Lower leg skin (tissue), 4 donors: Measurements from ENCODE around the gene RNF217. TPM values are rescaled to one million over a fixed set of nuclear protein-coding genes. Genes with fewer than 3 reads are reported as not detected.

ENCODE experiments used
- DNase-seq, 2 donors: peaks; one replicate each; pipeline ENCODE4 v3.0.0-alpha.2; 2019; ENCODE audit warnings: low spot score in 2 of 2
- H3K4me3 ChIP-seq: fragments of 200-600 bp; sonication (generic); 2 replicates; pipeline ENCODE4 v1.5.1; 2017; ENCODE audit warnings: mild to moderate bottlenecking, low read depth; ENCODE audit not compliant: poor library complexity, severe bottlenecking
- CTCF ChIP-seq, 3 donors: fragments of 450-650 bp; IDR thresholded peaks; one replicate each; pipeline ENCODE4 v1.5.1; 2016; ENCODE audit warnings: antibody characterized with exemption in 3 of 3, mild to moderate bottlenecking in 3 of 3, moderate library complexity in 2 of 3
- POLR2A ChIP-seq, 2 donors: fragments of 450-650 bp; IDR thresholded peaks; one replicate each; pipeline ENCODE4 v1.6.1; 2016 to 2017; ENCODE audit warnings: antibody characterized with exemption in 2 of 2, mild to moderate bottlenecking in 1 of 2, moderate library complexity in 1 of 2
- WGBS, 2 donors: methylation state at CpG; one replicate each; pipeline ENCODE4 v1.1.5; 2018; 5-methylcytosine and 5-hydroxymethylcytosine counted together
- intact Hi-C: fragments of 100-400 bp; cut with DNase I; formaldehyde crosslinking; loops from one replicate; pipeline ENCODE4 v1.15.0; 2023; ENCODE audit warnings: low total_unique reads
- total RNA-seq, 4 donors: library from RNA; depleted of rRNA; stranded (reverse); fragments of >200 nt; gene quantifications; one replicate each; pipeline ENCODE4 v1.1.0, GENCODE V29; 2016

The RNF217 gene
- total RNA-seq, 4 donors from 2014 or later: 17.2 to 35.2 (median 25.1) TPM

DNA sequence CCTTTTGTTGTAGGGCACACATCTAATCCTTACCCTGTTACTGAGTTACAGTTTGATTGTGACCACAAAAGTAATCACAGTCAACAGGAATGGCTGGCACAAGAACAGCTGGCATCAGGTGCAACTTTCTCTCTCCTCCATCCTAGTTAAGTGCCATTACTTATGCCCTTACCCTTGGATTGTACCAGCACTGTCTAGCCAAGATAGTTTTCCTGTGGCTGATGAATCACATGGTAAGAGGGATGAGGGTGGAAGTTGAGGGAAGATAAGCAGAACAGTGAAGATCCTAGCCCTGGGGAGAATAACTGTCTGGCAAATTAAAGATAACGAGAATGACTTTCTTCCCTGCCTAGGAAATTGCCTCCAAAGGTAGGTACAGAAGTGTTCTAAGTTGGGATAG lies 42.0 kb downstream of the RNF217 start:
- TF ChIP-seq POLR2A (IDR thresholded peaks at IDR 0.05): no peak
- no peak for TF ChIP-seq CTCF (IDR thresholded peaks at IDR 0.05)
- H3K4me3 ChIP-seq: no peak overlapping the region
- DNase-seq: no peak
- intact Hi-C loops: no loop called here
- WGBS, 2 donors: 85 to 86% methylated on average over 1 of the region's 1 CpG

DNA sequence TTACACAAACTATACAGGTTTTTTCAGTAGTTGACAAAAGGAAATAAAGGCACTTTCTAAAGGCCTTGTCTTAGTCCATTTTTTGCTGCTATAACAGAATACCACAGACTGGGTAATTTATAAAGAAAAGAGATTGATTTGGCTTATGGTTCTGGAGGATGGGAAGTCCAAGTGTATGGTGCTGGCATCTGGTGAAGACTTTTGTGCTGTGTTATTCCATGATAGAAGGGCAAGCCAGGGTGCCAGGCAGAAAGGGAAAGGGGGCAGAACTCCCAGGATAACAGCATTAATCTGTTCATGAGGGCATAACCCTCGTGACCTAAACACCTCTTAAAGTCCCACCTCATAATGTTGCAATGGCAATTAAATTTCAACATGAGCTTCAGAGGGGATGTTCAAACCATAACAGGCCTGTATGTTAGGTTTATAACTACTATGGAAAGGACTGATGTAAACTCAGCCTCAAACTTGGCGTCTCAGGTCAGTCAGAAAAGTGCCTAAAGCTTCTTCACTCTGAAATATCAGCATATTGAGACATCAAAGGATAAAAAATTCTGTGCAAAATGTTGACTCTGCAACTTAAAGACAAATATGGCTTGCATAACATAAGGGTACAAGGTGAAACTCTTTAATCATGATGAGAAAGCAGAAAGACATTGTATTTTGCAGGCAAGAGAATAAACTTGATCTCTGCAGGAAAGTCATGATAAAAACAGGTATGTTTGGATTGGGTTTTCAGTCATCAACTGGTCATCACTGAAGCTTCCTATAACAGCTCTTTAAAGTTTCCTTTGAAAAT lies 42.8 kb downstream of the RNF217 start:
- WGBS, 2 donors: 81 to 89% methylated on average over 2 of the region's 2 CpGs
- intact Hi-C loops: no loop called here
- no peak overlapping the region for H3K4me3 ChIP-seq
- DNase-seq: no peak
- no peak for TF ChIP-seq POLR2A (IDR thresholded peaks at IDR 0.05)
- no peak for TF ChIP-seq CTCF (IDR thresholded peaks at IDR 0.05)

DNA sequence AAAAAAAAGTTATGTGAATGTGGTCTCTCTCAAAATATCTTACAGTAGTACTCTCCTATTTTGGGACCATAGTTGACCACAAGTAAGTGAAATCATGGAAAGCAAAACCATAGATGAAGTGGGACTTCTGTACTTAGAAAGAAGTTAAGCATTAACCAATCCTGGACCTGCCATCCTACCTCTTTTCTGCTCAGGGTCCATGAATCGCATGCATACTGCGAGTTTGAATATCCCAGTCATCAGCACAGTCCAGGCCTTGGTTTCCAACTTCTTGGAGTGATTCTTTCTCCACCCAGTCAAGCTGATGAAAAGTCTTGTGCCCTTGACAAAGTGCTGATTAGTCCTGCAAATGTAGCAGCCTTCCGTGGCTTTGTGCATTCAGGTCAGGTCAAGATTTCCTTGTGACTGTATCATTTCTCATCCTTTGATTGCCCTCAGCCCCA lies 46.0 kb downstream of the RNF217 start:
- 57 to 62% methylated on average over 3 of the region's 3 CpGs for whole genome bisulfite sequencing, 2 donors
- DNase-seq: no peak
- intact Hi-C loops: no loop called here
- H3K4me3 ChIP-seq: no peak overlapping the region
- TF ChIP-seq POLR2A (IDR thresholded peaks at IDR 0.05) (no peak), CTCF (IDR thresholded peaks at IDR 0.05) (no peak)

DNA sequence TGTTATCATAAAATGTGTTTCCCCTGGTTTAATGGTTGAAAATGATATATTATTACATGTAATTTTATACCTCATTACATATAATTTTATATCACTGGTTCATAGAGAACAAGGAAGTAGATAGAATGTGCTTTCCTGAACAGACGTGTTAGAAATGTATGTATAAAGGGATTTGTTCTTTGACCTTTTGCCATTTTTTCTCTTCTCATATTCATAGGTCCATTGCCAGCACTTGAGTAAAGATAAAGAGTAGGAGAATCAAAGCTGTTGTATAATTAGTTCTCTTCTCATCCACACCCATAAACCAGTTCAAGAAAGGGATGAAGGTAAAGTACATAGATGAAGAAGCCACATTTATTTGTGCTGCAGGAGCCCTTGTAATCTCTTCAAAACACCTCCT lies 46.7 kb downstream of the RNF217 start:
- no peak for TF ChIP-seq CTCF (IDR thresholded peaks at IDR 0.05)
- no peak for TF ChIP-seq POLR2A (IDR thresholded peaks at IDR 0.05)
- intact Hi-C loops: no loop called here

DNA sequence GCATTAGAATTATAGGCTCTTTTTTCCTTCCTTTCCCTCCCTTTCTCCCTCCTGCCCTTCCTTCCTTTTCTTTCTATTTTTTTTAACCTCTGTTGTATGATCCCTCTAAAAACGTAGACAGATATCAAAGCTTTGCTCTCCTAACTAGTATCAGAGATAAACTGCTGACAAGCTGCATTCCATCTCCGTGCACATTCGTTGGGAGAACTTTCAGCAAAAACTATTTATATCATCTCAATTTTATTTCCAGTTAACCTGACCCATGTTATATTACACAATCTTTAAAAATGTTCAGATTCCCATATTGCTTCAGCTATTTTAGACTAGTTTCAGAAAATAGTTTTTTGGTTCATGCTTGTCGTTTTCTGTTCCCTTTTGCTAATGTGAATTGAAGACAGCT lies 47.3 kb downstream of the RNF217 start:
- 35 to 47% methylated on average over 4 of the region's 4 CpGs for WGBS, 2 donors
- TF ChIP-seq CTCF (IDR thresholded peaks at IDR 0.05): no peak
- no peak for TF ChIP-seq POLR2A (IDR thresholded peaks at IDR 0.05)
- no peak for DNase-seq
- H3K4me3 ChIP-seq: no peak overlapping the region
- intact Hi-C loops: no loop called here

More for the DNA sequence above, 46.7 kb downstream of the RNF217 start:
- WGBS, 2 donors: 59 to 62% methylated on average over 1 of the region's 1 CpG
- no peak for DNase-seq
- H3K4me3 ChIP-seq: no peak overlapping the region
